Urothelium cell line (cell line): ENCODE data around the gene HMGN2.

Experiments used
- DNase-seq: peaks from one replicate; pipeline ENCODE4 v3.0.0; 2011; ENCODE audit warnings: low spot score, mixed read lengths
- FAIRE-seq: peaks from 2 replicates; lab custom pipeline; 2011; peaks lifted over from hg19 to GRCh38; lab: Jason Lieb, UNC

Gene HMGN2

GRCh38 chr1:26472320-26472900 lies at the start of gene HMGN2:
HMGN2 (plus strand) TSS chr1:26472440; CDS start chr1:26472613, 173 bp downstream.
- FAIRE-seq = no peak
- peak; percentile 90 for DNase-seq

- DNase-seq = no peak
- no peak for FAIRE-seq
Measured at GRCh38 chr1:26429721-26430120, 42.5 kb upstream of the HMGN2 start.

- FAIRE-seq = peak; percentile 96
- peak; percentile 98 for DNase-seq
Measured at GRCh38 chr1:26431979-26432695, 40.1 kb upstream of the HMGN2 start, which contains the start of gene DHDDS. DHDDS (plus strand) TSS chr1:26432321; CDS start chr1:26432946, 625 bp downstream.

GRCh38 chr1:26432793-26433192 lies 39.4 kb upstream of the HMGN2 start:
- DNase-seq (no peak), FAIRE-seq (no peak)

- DNase-seq = no peak
- no peak for FAIRE-seq
Measured at GRCh38 chr1:26434161-26434752, 38.0 kb upstream of the HMGN2 start.

GRCh38 chr1:26438041-26438440 lies 34.2 kb upstream of the HMGN2 start:
- DNase-seq (no peak), FAIRE-seq (peak; percentile 17)

GRCh38 chr1:26440259-26440658 lies 32.0 kb upstream of the HMGN2 start:
- FAIRE-seq = no peak
- DNase-seq = no peak

- FAIRE-seq = no peak
- DNase-seq = no peak
Measured at GRCh38 chr1:26449868-26450267, 22.4 kb upstream of the HMGN2 start.

GRCh38 chr1:26450908-26451307 lies 21.3 kb upstream of the HMGN2 start:
- FAIRE-seq = no peak
- DNase-seq = no peak

GRCh38 chr1:26452459-26453183 lies 19.6 kb upstream of the HMGN2 start:
- DNase-seq (no peak), FAIRE-seq (no peak)

- FAIRE-seq (no peak), DNase-seq (no peak)
Measured at GRCh38 chr1:26459148-26459547, 13.1 kb upstream of the HMGN2 start.

- DNase-seq (no peak), FAIRE-seq (no peak)
Measured at GRCh38 chr1:26459573-26460031, 12.6 kb upstream of the HMGN2 start.

GRCh38 chr1:26468911-26469310 lies 3.3 kb upstream of the HMGN2 start:
- FAIRE-seq = no peak
- DNase-seq = no peak

GRCh38 chr1:26469558-26469957 lies 2.7 kb upstream of the HMGN2 start:
- FAIRE-seq = no peak
- DNase-seq = no peak

- no peak for FAIRE-seq
- DNase-seq = no peak
Measured at GRCh38 chr1:26470878-26471497, 1.3 kb upstream of the HMGN2 start.

- peak; percentile 69 for DNase-seq
- FAIRE-seq = no peak
Measured at GRCh38 chr1:26471498-26472319, 531 bp upstream of the HMGN2 start.

GRCh38 chr1:26472901-26473845 lies 933 bp downstream of the HMGN2 start:
- peak; percentile 75 for FAIRE-seq
- DNase-seq = peak; percentile 98

- no peak for FAIRE-seq
Measured at GRCh38 chr1:26474818-26475217, 2.6 kb downstream of the HMGN2 start.

GRCh38 chr1:26475989-26476388 lies 3.7 kb downstream of the HMGN2 start:
- DNase-seq (no peak), FAIRE-seq (no peak)

More at GRCh38 chr1:26474818-26475217, 2.6 kb downstream of the HMGN2 start:
- no peak for DNase-seq
